Suppressor macrophage treated with lipopolysaccharide for 1 hour (primary cell): Measurements from ENCODE around the gene BRD3.
"Not testable (repeated sequence)": the region's sequence is repeated elsewhere in the genome, so short reads cannot be mapped to it uniquely, and the experiment has no call there.

Experiments
- DNase-seq, 3 donors: peaks; one replicate each; pipeline ENCODE4 v3.0.0-alpha.2; 2020 to 2022

The BRD3 gene

GRCh38 chr9:133991214-133991921 lies 76.5 kb downstream of the BRD3 start:
- peak in 2 of 3 donors; percentile 27 to 47 for DNase-seq

- peak; percentile 33 to 37 (median 37) for DNase-seq
Observed at GRCh38 chr9:133990366-133991213, 77.2 kb downstream of the BRD3 start.

- no peak for DNase-seq
Observed at GRCh38 chr9:133989625-133990365, 78.0 kb downstream of the BRD3 start.

- not testable (repeated sequence) for DNase-seq
Observed at GRCh38 chr9:133988771-133989170, 79.1 kb downstream of the BRD3 start.

GRCh38 chr9:133987946-133988665 lies 79.7 kb downstream of the BRD3 start:
- no peak for DNase-seq

- no peak for DNase-seq
Observed at GRCh38 chr9:133987446-133987788, 80.4 kb downstream of the BRD3 start.

- DNase-seq = no peak
Observed at GRCh38 chr9:133986774-133987445, 80.9 kb downstream of the BRD3 start.

- no peak for DNase-seq
Observed at GRCh38 chr9:133986061-133986460, 81.8 kb downstream of the BRD3 start.

- DNase-seq = no peak
Observed at GRCh38 chr9:133982971-133983720, 84.7 kb downstream of the BRD3 start.

GRCh38 chr9:133981958-133982681 lies 85.7 kb downstream of the BRD3 start:
- DNase-seq = no peak

- no peak for DNase-seq
Observed at GRCh38 chr9:133981589-133981957, 86.3 kb downstream of the BRD3 start.

- DNase-seq = no peak
Observed at GRCh38 chr9:133980864-133981588, 86.8 kb downstream of the BRD3 start.
